ENCODE results near the gene ADPRH. TPM values are rescaled to one million over a fixed set of nuclear protein-coding genes. Genes with fewer than 3 reads are reported as not detected.

ADPRH gene
- total and polyA plus RNA-seq, 12 donors: 3.4 to 15.3 (median 12.8) TPM

DNA sequence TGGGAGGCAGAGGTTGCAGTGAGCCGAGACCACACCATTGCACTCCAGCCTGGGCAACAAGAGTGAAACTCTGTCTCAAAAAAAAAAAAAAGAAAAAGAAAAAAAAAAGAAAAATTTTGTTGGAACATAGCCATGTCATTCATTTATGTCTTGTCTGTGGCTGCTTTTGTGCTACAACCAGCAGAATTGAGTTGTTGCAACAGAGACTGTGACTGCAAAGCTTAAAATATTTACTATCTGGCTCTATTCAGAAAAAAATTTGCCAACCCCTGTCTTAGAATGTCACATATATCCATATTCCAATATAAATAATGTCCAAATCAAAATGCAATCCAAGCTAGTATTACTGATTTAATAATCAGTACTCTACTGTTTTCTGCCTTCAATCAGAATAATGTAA, 45.0 kb upstream of the ADPRH start:
- H3K4me3 ChIP-seq: no peak overlapping the region

DNA sequence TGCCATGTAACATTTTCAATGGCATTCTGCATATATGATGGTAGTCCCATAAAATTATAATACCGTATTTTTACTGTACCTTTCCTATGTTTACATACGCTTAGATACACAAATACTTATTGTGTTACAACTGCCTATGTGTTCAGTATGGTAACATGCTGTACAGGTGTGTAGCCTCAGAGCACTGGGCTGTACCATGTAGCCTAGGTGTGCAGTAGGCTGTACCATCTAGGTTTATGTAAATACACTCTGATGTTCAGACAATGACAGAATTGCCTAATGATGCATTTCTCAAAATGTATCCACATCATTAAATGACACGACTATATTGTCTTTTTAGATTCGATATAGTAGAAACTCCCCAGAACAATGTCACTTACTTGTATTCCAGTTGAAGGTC, 42.5 kb upstream of the ADPRH start:
- DNase-seq: no peak
- 89 to 96% (median 94%) methylated on average over 4 of the region's 4 CpGs for WGBS, 4 donors
- TF ChIP-seq, protein P1, sequence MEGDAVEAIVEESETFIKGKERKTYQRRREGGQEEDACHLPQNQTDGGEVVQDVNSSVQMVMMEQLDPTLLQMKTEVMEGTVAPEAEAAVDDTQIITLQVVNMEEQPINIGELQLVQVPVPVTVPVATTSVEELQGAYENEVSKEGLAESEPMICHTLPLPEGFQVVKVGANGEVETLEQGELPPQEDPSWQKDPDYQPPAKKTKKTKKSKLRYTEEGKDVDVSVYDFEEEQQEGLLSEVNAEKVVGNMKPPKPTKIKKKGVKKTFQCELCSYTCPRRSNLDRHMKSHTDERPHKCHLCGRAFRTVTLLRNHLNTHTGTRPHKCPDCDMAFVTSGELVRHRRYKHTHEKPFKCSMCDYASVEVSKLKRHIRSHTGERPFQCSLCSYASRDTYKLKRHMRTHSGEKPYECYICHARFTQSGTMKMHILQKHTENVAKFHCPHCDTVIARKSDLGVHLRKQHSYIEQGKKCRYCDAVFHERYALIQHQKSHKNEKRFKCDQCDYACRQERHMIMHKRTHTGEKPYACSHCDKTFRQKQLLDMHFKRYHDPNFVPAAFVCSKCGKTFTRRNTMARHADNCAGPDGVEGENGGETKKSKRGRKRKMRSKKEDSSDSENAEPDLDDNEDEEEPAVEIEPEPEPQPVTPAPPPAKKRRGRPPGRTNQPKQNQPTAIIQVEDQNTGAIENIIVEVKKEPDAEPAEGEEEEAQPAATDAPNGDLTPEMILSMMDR (IDR thresholded peaks at IDR 0.05): no peak
- no peak for TF ChIP-seq POLR2A (IDR thresholded peaks at IDR 0.05)
- Histone ChIP-seq H3K36me3 (replicated peaks in 1 of 2) (no peaks in the 10 kb centered on the region), H3K27me3 (no peaks in the 10 kb centered on the region), H3K4me1 (replicated peaks in 1 of 2) (no peaks in the 10 kb centered on the region), H3K4me3 (no peak overlapping the region), H3K9me3 (replicated peaks in 1 of 3) (no peaks in the 10 kb centered on the region), H3K27ac (no peak overlapping the region)
- intact Hi-C loops (cut with DNase I): no loop called here

More for the DNA sequence above, 45.0 kb upstream of the ADPRH start:
- Histone ChIP-seq H3K9me3 (replicated peaks in 1 of 3) (no peaks in the 10 kb centered on the region), H3K27ac (no peak overlapping the region), H3K4me1 (replicated peaks in 1 of 2) (no peaks in the 10 kb centered on the region), H3K27me3 (no peaks in the 10 kb centered on the region), H3K36me3 (replicated peaks in 1 of 2) (no peaks in the 10 kb centered on the region)
- intact Hi-C loops (cut with DNase I): no loop called here
- WGBS, 4 donors: 77 to 89% (median 84%) methylated on average over 1 of the region's 1 CpG
- no peak for DNase-seq
- TF ChIP-seq, protein P1 (IDR thresholded peaks at IDR 0.05): no peak
- no peak for TF ChIP-seq POLR2A (IDR thresholded peaks at IDR 0.05)

DNA sequence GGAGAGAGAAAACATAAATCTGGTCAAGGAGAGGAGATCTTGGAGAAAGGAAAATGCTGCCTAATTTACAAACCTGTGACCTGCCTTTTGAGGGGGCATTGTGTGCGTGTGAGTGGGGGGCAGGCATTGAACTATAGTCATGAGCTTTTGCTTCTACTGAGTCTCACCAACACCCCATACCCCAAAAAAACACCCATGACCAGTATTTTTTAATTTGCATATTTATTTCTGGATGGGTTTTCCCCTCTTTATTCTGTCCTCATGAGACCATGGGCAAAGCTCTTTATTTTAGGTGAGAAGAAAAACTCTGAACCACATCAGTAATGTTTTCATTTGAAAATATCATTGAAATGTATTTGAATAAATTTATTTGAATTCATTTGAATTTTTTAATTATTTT, 40.5 kb upstream of the ADPRH start:
- no peaks in the 10 kb centered on the region for H3K36me3 ChIP-seq (replicated peaks in 1 of 2)
- H3K4me3 ChIP-seq: no peak overlapping the region
- DNase-seq: no peak
- no peaks in the 10 kb centered on the region for H3K27me3 ChIP-seq
- no peaks in the 10 kb centered on the region for H3K9me3 ChIP-seq (replicated peaks in 1 of 3)
- intact Hi-C loops (cut with DNase I): no loop called here
- 76 to 95% (median 84%) methylated on average over 1 of the region's 1 CpG for WGBS, 4 donors
- no peaks in the 10 kb centered on the region for H3K4me1 ChIP-seq (replicated peaks in 1 of 2)
- H3K27ac ChIP-seq: no peak overlapping the region
- no peak for TF ChIP-seq POLR2A (IDR thresholded peaks at IDR 0.05)
- TF ChIP-seq, protein P1 (IDR thresholded peaks at IDR 0.05): no peak

DNA sequence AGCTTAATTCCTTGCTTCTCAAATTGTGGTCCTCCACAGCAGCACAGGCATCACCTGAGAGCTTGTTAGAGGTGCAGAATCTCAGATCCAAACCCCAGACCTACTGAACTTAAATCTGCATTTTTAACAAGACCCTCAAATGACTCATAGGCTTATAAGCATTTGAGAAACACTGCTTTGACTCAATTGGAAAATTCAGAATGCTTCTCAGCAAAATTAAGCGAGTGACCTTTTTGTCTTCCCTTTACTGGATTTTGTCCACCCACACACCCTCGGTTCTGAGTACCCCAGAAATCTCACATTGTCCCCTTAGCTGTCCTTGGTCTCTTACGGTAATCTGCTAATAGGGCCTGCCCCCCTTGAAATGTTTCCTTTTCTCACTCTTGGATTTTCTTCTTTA, 37.7 kb upstream of the ADPRH start:
- no peaks in the 10 kb centered on the region for H3K36me3 ChIP-seq (replicated peaks in 1 of 2)
- H3K4me3 ChIP-seq: no peak overlapping the region
- 73 to 78% (median 77%) methylated on average over 3 of the region's 3 CpGs for WGBS, 4 donors
- intact Hi-C loops (cut with DNase I): no loop called here
- H3K27ac ChIP-seq: no peak overlapping the region
- H3K27me3 ChIP-seq: no peaks in the 10 kb centered on the region
- no peak for DNase-seq
- H3K9me3 ChIP-seq (replicated peaks in 1 of 3): no peaks in the 10 kb centered on the region
- H3K4me1 ChIP-seq (replicated peaks in 1 of 2): no peaks in the 10 kb centered on the region
- no peak for TF ChIP-seq POLR2A (IDR thresholded peaks at IDR 0.05)
- TF ChIP-seq, protein P1 (IDR thresholded peaks at IDR 0.05): no peak
